Aortic smooth muscle cell (primary cell): ENCODE data around the gene PRSS27. TPM values are rescaled to one million over a fixed set of nuclear protein-coding genes. Genes with fewer than 3 reads are reported as not detected.

Experiments used
- total RNA-seq: library from RNA; depleted of rRNA; stranded (reverse); fragments of >200 nt; gene quantifications from 2 replicates; pipeline ENCODE4 v1.2.3, GENCODE V29; 2014

The PRSS27 gene
- 0.56 and 0.92 TPM in 2 replicates for total RNA-seq

GRCh38 chr16:2720064-2720457 lies at the start of gene PRSS27:
Gene PRSS27 (minus strand): TSS chr16:2720224. CDS start chr16:2720160, 64 bp downstream.

GRCh38 chr16:2752035-2752849 lies 32.2 kb upstream of the PRSS27 start, which contains the start of gene SRRM2:
Gene SRRM2 (plus strand): TSS chr16:2752638. CDS start chr16:2756365, 3,727 bp downstream.

GRCh38 chr16:2682209-2683021 lies 37.6 kb downstream of the PRSS27 start, which contains the start of gene KCTD5:
Gene KCTD5 (plus strand): TSS chr16:2682523. CDS start chr16:2682549, 26 bp downstream.

Other genes starting within 250 kb of the PRSS27 start
- gene NTN3, start 248.9 kb downstream of the PRSS27 start, total RNA-seq, result 0.31 and 0.40 TPM in 2 replicates
- 10.3 and 12.0 TPM in 2 replicates for gene TBC1D24, start 245.1 kb downstream of the PRSS27 start, total RNA-seq
- 10.4 and 11.9 TPM in 2 replicates for gene ATP6V0C, start 206.3 kb downstream of the PRSS27 start, total RNA-seq
- gene AMDHD2, start 199.9 kb downstream of the PRSS27 start, total RNA-seq, result 44.6 and 52.2 TPM in 2 replicates
- gene CEMP1, start 188.8 kb downstream of the PRSS27 start, total RNA-seq, result 0.12 TPM in 1 of 2 replicates, not detected in the other
- 18.4 and 21.1 TPM in 2 replicates for gene PDPK1, start 182.2 kb downstream of the PRSS27 start, total RNA-seq
- gene KCTD5, start 37.7 kb downstream of the PRSS27 start, total RNA-seq, result 22.5 and 24.8 TPM in 2 replicates
- 41.4 and 47.7 TPM in 2 replicates for gene SRRM2, start 32.4 kb upstream of the PRSS27 start, total RNA-seq
- gene ELOB, start 57.1 kb upstream of the PRSS27 start, total RNA-seq, result 355 and 449 TPM in 2 replicates
- gene PRSS33, start 67.3 kb upstream of the PRSS27 start, total RNA-seq, result not detected in 2 replicates
- gene PRSS41, start 78.2 kb upstream of the PRSS27 start, total RNA-seq, result not detected in 2 replicates
- not detected in 2 replicates for gene PRSS21, start 97.0 kb upstream of the PRSS27 start, total RNA-seq
- 0.25 and 3.7 TPM in 2 replicates for gene ZG16B, start 110.1 kb upstream of the PRSS27 start, total RNA-seq
- not detected in 2 replicates for gene PRSS22, start 137.9 kb upstream of the PRSS27 start, total RNA-seq
- gene FLYWCH2, start 163.0 kb upstream of the PRSS27 start, total RNA-seq, result 56.6 and 63.1 TPM in 2 replicates
- gene FLYWCH1, start 191.7 kb upstream of the PRSS27 start, total RNA-seq, result 35.6 and 38.4 TPM in 2 replicates
- not detected in 2 replicates for gene KREMEN2, start 244.1 kb upstream of the PRSS27 start, total RNA-seq
- 6.5 and 12.6 TPM in 2 replicates for gene PAQR4, start 249.1 kb upstream of the PRSS27 start, total RNA-seq